Colon (tissue), 2 donors: ENCODE data around the gene HSF4.

Experiments used
- FAIRE-seq: peaks from 2 replicates; lab custom pipeline; 2012; peaks lifted over from hg19 to GRCh38; lab: Jason Lieb, UNC
- donor health status: control.
- donor health status: control.

Gene HSF4

DNA sequence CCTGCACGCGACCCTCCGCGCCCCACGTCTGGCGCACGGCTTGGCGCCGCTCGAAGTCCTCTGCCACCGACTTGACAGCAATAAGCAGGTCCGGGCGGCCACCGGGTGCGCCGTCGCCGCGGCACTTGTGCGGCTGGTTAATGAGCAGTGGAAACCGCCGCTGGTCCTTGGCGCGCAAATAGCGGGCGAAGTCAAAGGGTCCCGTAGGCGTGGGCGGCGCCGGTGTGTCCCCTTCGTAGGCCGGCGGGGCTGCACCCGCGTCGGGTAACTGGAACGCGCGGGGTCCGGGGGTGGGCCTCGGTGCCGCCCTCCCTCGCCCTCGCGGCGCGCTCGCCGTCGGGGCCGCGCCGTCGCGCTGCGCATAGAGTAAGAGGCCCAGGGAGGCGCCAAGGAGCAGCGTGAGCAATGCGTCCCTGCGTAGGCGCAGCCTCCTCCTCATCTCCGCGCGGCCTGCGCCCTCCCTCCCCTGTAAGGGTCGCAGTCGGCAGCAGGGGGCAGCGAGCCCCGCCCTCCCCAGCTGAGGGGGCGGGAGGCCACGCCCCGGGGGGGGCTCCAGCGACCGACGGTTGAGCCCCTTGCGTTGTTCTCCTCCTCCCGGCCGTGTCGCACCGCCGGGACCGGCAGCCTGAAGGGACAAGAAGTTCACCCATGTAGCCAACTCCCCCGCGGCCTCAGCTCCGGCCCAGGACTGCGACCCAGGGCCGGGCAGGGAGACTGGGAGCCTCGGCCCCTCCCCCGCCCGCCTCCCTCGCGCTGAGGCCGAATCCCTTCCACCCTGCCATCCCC is 14.3 kb upstream of the HSF4 start:
- no peak for FAIRE-seq

DNA sequence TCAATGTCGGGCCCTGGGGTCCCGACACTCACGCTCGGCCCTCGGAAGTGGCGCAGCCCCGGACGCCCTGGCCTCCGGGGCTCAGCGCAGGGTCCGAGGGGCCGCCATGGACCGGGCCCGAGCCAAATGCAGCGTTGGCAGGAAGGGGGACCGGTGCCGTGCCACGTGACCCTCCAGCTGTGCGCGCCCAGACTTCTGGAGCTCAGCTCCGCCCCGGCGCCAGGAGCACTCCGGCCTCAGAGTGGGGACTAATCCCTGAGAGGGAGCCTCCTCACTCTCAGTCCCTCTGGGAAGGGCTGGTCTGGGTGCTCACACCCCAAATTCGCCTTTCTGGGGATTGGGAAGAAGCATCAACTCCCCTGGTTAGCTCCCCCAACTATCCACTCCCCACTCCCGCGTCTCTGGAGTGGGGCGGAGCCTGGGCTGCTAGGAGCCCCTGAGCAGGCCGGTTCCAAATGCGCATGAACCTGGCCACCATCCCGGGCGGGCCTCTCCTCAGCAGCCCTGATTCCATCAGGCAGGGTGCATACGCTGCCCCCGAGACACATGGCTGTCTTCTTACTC is 13.6 kb upstream of the HSF4 start, which contains the start of gene B3GNT9:
Gene B3GNT9 (minus strand): TSS at position 166 of the 564 bp plus-strand sequence. CDS start 513 bp downstream, outside the sequence.
- no peak for FAIRE-seq

DNA sequence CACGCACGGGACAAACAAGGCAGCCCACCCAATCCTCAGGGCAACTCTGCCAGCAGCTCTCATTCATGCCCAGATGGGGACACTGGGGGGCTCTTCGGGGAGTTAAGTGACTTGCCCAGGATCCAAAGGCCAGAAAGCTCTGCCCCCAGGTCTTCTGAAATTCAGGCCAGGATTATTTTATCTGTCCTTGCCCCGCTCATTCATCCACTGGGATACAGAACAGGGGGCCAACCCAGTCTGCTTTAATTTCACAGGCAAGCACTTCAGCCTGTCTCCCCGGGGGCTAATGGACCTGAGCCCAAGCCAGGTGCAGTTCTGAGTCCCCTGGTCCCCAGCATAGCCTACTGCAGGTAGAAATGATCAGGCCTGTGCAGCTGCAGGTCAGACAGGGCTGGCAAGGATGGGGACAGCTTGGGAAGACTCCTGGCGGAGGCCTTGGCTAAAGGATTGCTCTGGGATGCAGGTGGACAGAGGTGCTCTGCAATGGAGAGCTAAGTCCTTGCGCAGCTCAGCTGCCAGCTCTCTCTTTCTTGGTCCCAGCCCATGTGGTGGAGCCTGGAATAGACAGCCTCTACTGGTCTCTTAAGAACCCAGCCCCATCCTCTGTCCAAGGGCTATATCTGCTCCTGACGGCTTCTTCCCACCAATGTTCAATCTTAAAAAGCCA is 13.0 kb upstream of the HSF4 start:
- FAIRE-seq = no peak

DNA sequence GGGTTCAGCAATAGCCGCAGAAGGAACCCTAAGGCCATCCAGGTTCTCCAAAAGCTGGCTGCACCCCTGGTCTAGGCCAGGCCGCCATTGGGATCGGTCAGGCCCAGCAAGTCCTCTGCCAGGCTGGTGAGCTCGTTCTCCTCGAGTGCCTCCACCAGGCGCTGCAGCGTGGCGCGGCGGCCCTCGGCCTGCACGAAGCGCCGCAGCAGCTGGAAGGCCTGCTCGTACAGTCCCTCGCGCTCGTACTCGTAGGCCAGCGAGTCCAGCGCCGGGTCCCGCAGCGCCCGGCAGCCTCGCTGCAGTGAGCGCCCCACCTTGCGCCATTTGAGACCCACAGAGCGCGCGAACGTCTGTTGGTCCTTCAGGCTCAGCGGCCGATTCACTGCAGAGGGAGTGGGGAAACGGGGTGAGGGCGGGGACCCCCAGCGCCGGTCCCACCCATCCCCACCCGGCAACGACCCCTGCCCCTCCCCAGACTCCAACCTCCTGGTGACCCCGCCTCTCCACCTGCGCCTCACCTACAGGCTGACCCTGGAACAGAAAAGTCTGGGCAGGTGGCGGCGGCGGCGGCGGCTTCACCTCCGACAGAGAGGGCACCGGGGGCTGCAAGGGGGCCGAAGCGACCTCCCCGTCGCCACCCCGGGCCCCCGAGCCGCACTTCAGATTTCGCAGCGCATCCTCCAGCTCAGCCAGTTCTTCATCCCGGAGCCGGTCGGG is 9.8 kb upstream of the HSF4 start:
- no peak for FAIRE-seq

DNA sequence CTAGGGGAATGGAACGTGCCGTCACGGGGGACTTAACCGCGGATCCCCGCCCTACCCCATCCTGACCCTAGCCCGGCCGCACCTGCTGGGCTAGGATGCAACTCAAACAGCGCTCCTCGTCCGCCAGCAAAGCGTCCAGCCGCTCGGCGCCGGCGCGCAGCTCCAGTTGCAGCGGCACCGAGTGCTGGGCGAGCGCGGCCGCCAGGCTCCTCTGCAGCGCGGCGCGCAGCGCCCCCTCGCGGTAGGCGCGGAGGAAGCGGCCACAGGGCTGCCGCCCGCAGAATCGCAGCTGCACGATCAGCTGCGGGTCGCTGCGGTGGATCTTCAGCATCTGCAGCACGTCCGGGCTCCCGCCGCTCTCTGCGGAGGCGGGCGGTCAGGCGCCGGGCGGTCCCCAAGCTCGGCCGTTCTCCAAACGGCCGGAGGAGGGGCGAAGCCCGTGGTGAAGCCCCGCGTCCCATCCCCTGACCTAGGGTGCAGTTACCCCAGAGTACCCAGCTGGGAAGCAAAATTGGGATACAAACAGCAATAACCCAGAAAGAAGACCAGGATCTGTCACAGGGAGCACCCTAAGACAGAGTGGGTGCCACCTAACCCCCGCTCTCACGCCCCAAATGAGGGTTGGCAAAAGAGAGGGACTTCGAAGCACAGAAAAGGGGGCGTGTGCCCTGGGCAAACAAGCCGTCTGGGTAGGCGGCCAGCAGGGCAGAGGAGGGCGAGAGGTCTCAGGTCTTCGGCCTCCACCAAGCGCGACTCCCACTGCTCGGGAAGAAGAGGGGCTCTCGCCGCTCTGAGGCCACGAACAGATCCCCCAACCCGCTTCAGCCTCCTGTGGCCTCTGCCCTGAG is 9.0 kb upstream of the HSF4 start:
- FAIRE-seq = no peak

DNA sequence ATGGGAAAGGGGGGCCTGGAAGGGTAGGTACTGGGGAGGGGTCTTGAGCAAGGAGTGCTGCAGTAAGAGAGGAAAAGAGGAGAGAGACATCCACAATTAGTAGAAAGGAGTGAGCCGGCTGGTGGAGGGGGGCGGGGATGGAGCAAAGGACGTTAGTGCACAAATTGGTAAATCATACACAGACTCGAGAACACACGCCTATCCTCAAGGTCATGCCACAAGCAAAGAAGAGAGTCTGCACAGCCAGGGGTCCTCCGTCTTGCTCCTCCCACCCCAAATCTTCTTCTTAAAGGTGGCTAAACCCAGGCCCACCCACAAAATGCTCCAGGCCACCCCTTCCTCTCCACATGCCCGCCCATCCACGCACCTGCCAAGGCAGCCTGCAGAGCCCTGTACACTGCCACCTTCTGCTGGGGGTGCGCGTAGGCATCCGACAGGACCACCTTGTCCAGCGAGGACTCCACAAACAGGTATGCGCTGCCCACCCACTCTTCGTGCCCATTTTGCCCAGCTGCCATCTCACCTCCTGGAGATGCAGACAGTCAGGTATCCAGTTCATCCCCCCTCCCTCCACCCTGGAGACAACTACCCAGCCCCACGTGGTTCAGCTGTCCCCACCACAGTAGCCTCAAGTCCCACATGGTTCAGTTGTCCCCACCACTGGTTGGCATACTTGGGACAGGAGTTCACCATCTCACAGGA is 8.3 kb upstream of the HSF4 start:
- no peak for FAIRE-seq

DNA sequence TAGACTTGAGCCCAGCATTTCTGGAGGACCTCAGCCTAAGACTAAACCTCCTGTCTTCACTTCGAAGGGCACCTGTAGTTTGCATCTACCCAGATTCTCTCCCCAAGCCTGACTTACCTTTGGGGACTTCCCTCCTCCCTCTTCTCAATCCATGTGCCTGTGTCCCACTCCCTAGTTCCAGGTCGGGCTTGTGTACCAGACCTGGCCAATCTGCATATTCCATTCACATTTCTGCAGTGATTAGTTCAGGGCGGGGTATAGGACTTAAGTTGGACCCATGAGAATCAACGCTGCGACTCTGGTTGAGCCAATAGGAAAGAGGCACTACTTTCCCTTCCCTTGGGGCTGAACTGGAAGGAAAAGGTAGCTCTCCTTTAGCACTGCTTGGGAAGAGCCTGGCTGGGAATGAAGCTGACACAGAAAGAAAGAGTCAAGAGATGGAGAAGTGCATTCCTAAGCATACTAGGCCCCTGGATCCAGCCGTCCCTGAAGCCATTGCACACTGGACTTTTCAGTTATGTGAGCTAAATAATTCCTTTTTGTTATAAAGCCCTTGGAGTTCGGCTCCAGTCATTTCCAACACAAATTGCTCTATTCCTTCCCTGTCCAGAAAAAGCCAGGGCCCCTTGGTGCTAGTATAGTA is 7.3 kb upstream of the HSF4 start:
- no peak for FAIRE-seq

DNA sequence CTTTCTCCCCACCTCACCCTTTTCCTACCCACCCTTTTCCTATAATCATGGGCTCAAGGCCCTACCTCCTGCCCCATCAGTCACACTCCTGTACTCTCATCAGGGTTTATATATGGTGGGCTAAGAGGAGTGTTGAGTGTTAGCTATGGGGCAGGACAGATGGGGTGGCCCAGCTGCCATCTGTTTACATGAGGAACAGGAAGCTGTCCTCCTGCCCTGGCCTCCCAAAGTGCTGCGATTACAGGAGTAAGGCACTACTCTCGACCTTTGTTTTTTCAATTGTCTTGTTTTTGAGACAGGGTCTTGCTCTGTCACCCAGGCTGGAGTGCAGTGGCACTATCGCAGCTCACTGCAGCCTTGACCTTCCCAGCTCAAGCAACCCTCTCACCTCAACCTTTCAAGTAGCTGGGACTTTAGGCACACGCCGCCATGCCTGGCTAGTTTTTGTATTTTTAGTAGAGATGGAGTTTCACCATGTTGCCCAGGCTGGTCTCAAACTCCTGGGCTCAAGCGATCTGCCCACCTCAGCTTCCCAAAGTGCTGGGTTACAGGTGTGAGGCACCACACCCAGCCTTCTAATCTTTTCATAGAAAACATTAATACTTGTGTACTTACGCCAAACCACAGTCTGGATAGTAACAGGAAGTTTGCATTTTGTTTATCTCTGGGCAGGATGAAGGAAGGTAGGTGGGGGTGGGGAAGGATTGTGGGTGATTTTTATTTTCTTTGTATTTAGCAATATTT is 6.5 kb upstream of the HSF4 start:
- FAIRE-seq = no peak

DNA sequence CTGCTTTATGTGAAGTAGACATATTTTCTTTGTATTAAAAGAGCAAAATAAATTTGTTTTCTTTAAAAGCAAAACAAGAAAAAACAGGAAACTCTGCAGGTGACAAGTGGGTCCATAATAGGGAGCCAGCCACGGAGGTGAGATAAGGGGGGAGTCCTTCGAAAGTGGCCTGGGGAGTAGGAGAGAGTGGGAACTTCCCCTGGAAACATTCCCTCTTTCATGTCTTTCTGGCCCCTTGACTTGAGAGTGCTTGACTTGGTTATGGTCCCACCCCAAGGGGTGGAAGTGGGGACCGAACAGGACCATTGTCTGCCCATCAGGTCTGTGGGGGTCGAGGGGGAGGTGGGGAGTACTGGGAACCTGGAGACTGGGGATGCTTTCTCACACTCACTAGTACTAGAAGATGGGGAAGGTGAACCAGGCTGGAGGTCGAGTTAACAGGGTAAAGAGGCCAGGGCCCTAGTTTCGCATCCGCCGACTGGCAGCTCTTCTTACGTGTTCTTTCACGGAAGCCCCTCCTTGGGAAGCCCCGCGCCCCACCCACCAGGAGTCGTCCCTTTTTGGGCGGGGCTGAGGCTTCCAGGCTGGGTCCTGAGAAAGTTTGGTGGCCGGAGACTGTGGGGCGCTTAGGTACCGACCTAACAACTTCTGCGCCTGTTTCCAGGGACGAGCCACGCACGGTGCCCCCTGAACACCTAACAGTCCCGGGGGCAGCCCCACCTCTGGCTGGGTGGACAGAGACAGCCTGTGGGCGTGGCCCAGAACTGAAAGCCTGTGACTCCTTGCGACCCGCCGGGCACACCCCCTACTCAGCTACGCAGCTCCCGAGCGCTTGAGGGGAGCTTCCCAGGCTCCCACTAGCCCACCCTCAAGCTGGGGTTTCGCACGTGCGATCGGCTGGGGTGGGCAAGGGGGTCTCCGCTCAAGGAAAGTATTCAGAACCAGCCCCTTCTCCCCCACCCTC is 5.6 kb upstream of the HSF4 start:
- no peak for FAIRE-seq

DNA sequence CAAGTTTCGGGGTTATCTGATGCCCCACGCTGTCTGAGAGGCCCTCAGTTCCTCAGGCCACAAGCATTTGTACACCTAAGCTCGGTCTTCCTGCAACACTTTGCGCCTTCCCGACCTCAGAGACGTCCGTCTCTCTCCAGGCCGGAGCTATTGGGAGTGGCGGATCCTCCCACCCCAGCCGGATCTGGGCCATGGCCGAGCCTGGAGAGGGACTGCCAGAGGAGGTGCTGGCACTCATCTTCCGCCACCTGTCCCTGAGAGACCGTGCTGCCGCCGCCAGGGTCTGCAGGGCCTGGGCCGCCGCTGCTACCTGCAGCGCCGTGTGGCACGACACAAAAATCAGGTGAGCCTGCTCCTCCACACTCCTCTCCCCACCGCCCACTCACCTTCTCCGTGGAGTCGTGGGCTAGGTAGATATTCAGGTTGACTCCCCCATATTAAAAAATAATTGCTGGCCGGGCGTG is 2.9 kb upstream of the HSF4 start:
- FAIRE-seq = no peak

DNA sequence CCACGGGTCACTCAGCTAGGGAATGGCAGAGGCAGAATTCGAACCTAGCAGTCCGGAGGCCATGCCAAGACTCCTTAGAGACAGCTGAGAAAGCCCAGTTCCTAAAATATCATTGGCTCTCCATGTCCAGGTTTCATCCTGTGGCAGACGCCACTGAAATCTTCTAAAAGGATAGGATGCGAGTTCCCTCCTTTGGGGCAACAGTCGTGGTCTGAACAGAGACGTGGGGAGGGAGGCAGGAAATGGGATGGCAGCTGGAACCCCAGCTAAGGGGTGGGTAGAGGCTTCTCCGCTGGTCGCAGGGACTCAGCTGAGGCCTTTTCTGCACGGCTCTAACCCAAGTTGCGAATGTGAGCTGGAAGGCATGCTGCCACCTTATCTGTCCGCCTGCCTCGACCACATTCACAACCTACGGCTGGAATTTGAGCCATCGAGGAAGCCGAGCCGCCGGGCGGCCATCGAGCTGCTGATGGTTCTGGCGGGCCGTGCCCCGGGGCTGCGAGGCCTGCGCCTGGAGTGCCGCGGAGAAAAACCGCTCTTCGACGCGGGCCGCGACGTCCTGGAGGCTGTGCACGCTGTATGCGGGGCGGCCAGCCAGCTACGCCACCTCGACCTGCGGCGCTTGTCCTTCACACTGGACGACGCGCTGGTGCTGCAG is 1.9 kb upstream of the HSF4 start:
- no peak for FAIRE-seq

DNA sequence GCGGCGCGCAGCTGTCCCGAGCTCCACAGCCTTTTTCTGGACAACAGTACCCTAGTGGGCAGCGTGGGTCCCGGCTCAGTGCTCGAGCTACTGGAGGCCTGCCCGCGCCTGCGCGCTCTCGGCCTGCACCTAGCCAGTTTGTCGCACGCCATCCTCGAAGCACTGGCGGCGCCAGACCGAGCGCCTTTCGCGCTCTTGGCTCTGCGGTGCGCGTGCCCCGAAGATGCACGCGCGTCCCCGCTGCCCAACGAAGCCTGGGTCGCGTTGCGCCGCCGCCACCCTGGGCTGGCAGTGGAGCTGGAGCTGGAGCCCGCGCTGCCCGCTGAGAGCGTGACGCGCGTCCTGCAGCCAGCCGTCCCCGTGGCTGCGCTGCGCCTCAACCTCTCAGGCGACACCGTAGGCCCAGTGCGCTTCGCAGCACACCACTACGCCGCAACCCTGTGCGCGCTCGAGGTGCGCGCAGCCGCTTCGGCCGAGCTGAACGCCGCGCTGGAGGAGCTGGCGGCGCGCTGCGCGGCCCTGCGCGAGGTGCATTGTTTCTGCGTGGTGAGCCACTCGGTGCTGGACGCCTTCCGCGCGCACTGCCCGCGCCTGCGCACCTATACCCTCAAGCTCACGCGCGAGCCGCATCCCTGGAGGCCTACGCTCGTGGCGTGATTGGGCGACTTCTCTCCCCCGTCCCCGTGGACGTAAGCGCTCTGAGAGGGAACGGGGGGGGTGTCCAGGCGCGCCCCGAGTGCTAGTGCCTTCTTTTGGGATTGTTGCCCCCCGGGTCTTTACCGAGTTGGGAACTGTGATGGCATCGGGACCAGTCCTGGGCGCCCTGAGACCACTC is 1.2 kb upstream of the HSF4 start:
- no peak for FAIRE-seq

DNA sequence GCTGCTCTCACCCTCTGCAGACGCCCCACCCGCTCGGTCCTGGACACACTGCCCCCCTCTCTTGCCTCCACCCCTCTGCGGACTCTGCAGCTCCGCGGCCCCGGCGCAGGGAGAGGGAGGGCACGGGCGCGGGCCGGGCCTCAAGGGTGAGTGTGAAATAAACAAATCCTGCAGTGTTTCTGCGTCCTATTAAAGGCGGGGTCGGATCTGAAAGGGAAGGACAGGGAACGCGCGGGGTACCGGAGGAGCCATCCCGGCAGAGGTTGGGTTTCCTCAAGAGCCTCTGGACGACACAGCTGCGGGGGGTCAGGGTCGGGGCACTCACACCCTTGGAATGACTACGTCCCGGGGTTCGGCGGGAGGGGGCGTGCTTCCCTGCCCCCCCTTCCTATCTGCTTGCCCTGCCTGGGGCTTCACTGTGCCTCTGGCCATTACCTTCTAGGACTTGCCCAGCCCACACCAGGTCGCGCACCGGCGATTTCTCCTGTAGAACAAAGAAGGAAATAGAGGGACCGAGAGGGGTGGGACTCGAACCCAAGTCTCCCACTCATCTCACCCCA is 466 bp upstream of the HSF4 start:
- no peak for FAIRE-seq

DNA sequence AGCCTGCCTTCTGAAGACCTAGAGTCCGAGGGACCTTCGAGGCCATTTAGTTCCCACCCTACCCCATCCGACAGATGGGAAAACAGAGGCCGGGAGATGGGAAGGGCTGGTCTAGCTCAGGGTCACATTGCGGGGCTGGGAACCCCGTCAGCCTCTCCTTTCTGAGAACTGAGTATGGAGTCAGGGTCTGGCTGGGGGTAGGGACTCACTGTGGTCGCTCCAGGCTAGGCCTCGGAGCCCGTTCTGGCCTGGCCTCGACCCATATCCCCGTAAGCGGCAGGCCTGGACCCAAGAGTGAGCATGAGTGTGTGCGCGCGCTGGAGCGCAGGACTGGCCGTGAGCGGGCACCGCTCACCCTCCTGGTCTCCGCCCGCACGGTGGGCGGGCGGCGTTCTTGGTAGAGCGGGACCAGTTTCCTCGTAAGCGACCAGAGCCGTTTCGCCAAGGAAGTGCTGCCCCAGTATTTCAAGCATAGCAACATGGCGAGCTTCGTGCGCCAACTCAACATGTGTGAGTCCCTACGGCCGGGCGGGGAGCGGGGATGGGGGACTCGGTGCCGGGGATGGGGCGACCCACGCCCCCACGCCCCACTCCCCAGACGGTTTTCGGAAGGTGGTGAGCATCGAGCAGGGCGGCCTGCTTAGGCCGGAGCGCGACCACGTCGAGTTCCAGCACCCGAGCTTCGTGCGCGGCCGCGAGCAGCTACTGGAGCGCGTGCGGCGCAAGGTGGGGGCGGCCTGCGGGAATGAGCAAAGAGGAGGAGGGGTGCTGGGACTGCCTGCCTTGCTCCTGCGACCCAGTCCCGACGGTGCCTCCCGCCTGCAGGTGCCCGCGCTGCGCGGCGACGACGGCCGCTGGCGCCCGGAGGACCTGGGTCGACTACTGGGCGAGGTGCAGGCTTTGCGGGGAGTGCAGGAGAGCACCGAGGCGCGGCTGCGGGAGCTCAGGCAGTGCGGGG is 855 bp downstream of the HSF4 start:
- no peak for FAIRE-seq

DNA sequence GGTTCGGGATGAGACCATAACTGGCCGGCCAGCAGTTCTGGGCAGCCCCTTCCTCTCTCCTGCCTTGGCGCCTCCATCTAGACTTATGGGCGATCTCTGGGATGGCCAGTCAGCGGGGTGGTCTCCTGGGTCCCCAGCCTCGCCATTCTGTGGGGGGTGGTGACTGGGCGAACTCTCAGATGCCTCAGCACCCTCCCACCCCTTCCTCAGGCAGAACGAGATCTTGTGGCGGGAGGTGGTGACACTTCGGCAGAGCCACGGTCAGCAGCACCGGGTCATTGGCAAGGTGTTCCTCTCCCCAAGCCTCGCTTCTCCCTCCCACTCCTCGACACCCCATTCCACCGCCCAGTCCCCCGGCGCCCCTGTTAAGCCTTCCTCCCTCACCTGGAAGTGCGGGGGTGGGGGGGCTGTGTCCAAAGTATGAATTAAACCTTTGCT is 1.6 kb downstream of the HSF4 start:
- FAIRE-seq = no peak
